IPS DF 4.7 (cell line): ENCODE measurements around the gene ZC3HAV1.
"Not testable (repeated sequence)": the region's sequence is repeated elsewhere in the genome, so short reads cannot be mapped to it uniquely, and the experiment has no call there.

ENCODE experiments used
- DNase-seq: peaks from one replicate; pipeline ENCODE4 v3.0.0-alpha.2; 2013; ENCODE audit warnings: low spot score; ENCODE audit errors: extremely low read depth

Gene ZC3HAV1

DNA sequence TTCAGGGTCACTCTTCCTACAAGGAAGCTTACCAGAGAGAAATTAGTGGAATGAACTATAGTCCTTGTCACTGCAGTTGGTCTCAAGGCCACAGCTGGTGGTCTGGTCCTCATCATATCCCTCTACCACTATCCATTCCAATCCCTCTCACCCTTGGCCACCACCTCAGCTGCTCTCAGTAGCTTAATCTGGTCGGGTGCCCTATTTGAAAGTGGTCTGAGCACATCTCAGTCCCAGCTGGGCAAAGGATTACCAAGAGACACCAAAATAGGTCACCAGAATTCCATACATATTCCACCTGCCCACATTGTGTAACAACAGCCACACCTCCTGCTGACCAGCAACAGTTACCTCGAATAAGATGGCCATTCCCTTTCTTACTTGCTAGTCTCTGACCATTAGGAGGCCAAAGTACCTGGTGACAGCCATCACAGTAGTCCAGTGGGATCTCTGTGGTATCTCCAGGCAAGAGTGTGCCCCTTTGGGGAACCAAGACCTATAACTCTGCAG is 3.3 kb upstream of the ZC3HAV1 start:
- no peak for DNase-seq

GRCh38 chr7:139112316-139112715 is 2.8 kb upstream of the ZC3HAV1 start:
- DNase-seq: no peak

DNA sequence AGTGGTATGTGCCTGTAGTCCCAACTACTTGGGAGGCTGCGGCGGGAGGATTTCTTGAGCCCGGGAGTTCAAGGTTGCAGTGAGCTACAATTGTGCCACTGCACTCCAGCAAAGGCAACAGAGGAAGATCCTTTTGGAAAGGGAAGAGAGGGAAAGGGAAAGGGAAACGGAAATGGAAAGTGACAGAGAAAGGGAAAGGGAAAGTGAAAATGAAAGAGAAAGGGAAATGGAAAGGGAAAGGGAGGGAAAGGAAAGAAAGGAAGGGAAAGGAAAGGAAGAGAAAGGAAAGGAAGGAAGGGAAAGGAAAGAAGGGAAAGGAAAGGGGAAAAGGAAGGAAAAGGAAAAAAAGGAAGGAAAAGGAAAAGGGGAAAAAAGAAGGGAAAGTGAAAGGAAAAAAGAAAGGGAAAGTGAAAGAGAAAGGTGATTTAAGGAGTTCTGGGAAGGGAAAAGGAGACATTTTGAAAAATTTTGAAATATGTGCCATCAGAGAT is 2.3 kb upstream of the ZC3HAV1 start:
- DNase-seq: no peak

DNA sequence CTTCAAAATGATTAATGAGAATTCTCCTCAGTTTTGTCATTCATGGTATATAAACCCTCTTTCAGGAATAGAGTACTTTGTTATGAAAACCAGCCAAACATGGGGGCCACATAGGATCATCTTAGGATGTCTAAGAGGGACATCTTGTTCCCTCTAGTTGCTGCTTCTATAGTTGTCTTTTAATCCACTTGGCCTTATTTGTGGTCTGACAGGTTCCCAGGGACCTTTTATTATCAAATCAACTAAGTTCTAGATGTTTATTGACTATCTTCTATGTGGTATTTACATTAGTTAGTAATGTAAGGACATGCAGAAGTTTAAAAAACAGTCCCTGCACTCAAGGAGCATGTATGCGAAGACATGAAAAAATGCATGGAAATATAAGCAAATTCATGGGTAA is 1.6 kb upstream of the ZC3HAV1 start:
- no peak for DNase-seq

DNA sequence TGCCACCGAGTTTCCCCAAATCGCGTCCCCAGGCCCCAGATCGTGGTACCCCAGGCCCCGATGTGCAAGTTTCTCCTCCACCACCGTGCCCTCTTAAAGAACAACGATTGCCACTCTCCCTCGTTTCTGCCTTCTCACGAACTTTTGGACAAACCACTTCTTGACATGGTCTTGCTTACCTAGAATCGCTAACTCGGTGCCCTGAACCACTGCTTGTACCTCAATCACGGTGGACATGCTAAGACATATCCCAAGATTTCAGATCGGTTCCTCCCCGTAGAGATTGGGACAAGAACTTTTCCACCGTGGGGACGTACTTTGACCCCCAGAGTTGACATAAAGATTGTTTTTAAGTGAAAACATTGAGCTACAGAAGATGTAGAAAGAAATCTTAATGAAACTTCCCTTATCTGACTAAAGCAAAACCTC is 477 bp upstream of the ZC3HAV1 start:
- no peak for DNase-seq

- no peak for DNase-seq
These were observed 993 bp downstream of the ZC3HAV1 start for GRCh38 chr7:139108266-139109187.

- no peak for DNase-seq
These were observed 2.6 kb downstream of the ZC3HAV1 start for GRCh38 chr7:139106959-139107358.

GRCh38 chr7:139106227-139106626 is 3.3 kb downstream of the ZC3HAV1 start:
- DNase-seq: not testable (repeated sequence)

DNA sequence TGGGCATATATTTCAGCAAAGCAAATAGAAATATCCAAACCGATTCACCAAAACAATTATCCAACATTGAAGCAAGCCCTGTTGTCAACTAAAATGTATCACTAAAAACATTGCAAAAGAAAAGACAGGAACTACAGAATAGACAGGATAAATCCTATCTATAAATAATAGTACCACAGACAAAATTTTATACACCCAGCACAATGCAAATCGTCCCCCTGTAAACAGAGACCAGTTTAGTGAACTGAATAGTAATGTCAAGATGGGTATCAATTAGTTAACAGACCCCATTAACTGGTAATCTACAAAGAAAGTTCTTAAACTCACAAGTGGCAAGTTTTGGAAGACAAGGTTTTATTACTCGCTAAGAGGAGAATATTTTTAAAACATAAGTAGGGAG is 4.0 kb downstream of the ZC3HAV1 start:
- no peak for DNase-seq

GRCh38 chr7:139104091-139104450 is 5.4 kb downstream of the ZC3HAV1 start:
- DNase-seq: no peak

- no peak for DNase-seq
These were observed 6.3 kb downstream of the ZC3HAV1 start for GRCh38 chr7:139103057-139103815.

DNA sequence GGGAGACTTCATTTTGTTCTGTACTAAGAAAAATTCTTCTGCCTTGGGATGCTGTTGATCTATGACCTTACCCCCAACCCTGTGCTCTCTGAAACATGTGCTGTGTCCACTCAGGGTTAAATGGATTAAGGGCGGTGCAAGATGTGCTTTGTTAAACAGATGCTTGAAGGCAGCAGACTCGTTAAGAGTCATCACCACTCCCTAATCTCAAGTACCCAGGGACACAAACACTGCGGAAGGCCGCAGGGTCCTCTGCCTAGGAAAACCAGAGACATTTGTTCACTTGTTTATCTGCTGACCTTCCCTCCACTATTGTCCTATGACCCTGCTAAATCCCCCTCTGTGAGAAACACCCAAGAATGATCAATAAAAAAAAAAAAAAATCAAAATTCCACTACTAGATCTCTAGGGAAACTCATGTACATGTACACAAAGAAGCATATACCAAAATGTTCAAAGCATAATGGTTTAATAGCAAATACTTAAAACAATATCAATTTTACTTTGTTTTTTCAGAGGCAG is 7.8 kb downstream of the ZC3HAV1 start:
- DNase-seq: not testable (repeated sequence)

DNA sequence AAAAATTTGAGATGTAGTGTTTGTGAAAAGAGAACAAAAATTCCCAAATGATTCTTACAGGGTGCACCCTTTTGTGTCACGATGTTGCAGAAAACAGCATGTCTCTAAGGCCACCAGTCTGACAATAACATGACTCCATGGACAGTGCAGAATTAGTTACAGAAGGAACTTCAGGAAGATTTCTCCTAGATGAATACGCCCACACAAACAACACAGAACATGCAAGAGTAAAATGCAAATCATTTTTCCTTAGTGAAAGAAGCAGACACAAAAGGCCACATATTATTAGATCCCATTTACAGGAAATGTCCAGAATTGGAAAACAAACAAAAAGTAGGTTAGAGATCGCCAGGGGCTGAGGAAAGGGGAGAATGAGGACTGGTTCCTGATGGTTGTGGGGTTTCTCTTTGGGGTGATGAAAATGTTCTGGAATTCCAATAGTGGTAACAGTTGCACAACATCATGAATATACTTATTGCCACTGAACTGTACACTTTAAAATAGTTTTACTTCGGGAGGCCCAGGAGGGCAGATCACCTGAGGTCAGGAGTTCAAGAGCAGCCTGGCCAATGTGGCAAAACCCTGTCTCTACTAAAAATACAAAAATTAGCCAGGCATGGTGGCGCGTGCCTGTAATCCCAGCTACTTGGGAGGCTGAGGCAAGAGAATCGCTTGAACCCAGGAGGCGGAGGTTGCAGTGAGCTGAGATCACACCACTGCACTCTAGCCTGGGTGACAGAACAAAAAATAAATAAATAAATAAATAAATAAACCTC is 10.2 kb downstream of the ZC3HAV1 start:
- no peak for DNase-seq

DNA sequence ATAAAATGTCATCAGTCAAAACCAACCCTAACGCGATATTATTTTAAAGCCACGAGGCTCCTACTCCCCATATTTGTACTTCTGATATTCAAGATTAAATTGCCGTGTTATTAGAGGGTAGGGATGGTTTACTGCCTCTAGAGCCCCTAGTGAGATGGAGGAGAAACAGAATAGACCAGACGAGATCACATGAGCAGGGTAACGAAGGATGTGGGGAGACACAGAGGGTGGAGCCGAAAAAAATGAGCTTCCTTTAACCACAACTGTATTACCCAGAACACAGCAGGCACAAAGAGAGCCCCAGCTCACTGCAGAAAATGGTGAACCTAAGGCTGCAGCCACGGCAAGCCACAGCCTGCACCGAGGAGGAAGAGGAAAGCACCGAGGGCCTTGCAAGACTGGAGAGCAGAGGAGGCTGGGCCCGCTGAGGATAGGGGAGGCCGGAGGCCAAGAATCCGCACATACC is 14.3 kb downstream of the ZC3HAV1 start:
- DNase-seq: no peak

GRCh38 chr7:139094596-139094995 is 14.9 kb downstream of the ZC3HAV1 start:
- DNase-seq: no peak

DNA sequence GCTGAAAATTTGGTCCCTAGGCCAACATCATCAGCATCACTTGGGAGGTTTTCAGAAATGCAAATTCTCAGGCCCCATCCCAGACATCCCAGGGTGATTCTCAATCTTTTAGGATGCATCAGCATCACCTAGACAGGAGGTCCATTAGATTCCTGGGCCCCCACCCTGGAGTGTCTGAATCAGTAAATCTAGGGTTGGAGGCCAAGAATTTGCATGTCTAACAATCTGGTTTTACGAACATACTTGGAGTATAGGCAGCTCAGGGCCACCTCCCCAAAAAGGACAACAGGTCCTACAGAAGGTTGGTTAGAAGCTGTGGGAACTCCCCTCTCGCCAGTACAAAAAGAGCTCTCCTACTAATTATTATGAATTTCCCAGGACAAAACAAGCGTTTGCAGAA is 15.5 kb downstream of the ZC3HAV1 start:
- no peak for DNase-seq

DNA sequence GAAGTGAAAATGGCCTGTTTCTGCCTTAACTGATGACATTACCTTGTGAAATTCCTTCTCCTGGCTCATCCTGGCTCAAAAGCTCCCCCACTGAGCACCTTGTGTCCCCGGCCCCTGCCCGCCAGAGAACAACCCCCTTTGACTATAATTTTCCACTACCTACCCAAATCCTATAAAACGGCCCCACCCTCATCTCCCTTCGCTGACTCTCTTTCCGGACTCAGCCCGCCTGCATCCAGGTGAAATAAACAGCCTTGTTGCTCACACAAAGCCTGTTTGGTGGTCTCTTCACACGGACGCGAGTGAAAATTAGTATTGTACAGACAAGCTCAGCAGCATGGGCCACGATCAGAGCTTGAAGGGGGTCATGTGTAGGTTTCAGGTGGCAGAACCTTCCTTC is 16.0 kb downstream of the ZC3HAV1 start:
- DNase-seq: not testable (repeated sequence)

GRCh38 chr7:139092090-139092796 is 17.3 kb downstream of the ZC3HAV1 start:
- no peak for DNase-seq

DNA sequence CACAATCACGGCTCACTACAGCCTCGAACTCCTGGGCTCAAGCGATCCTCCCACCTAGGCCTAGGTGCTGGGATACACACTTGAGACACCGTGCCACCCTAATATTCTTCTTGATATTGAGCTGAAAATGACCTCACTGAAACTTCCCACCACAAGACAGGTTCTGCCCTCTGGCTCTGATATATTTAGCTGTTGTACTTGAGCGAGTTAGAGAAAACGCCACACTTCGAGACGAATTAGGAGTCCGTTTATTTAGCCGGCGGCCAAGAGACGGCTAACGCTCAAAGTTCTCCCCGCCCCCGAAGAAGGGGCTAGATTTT is 17.9 kb downstream of the ZC3HAV1 start:
- no peak for DNase-seq

DNA sequence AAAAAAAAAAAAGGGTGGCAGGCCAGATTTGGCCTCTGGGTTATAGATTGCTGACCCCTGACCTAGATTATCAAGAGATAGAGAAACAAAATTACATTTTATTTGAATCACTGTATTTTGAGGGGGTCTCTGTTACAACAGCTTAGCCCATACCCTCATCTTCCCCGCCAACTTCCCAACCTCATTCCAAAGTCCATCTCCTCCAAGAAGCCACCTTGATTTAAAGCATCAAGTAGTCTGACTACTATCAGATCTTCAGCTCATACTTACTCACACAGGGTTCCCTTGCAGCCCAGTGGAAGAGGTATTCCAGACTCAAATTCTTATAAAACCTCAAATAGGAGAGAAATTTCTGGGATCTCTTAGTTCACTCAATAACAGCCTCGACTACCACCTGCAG is 20.4 kb downstream of the ZC3HAV1 start:
- no peak for DNase-seq

DNA sequence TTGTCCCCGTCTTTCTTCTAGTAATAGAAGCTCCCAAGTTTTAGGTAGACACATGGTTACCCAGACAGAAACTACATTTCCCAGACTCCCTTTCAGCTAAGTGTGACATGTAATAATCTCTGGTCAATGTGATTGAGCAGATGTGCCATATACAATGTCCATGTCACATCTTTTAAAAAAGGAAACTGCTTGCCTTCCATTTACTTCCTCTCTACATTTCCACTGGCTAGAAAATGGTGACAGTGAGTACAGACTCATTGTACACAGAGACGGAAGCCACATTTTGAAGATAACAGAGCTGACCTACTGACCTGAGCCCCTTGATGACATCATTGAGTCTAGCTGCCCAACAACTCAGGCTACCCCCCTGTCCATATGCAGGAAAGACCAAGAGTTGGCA is 21.3 kb downstream of the ZC3HAV1 start:
- DNase-seq: no peak
